Measurements from ENCODE around the gene DACH1. TPM values are rescaled to one million over a fixed set of nuclear protein-coding genes. Genes with fewer than 3 reads are reported as not detected.

Gene DACH1
- total and polyA plus RNA-seq, 4 donors: 9.9 to 30.3 (median 21.1) TPM

DNA sequence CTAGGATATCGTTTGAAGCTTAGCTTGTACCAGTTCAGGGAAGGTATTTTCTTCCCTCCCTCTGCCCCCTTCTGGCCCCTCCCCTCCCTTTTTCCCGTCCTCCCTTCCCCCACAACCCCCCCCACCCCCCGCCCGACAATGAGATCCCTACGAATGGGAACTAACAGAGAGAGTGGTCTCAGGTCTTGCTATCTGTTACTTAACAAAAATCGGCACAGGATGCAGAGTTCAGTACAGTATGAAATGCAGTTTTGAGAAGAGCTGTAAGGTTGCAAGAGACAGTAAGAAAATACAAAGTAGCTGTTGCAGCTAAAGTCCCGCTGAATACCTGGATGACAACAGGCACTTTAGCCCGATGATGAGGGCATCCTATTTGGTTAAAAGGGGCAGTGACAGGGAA lies 3.1 kb upstream of the DACH1 start:
- DNase-seq (ENCODE audit: low read depth in 4 of 6, low spot score in 6 of 6): peak in 1 of 6 donors; percentile 70

DNA sequence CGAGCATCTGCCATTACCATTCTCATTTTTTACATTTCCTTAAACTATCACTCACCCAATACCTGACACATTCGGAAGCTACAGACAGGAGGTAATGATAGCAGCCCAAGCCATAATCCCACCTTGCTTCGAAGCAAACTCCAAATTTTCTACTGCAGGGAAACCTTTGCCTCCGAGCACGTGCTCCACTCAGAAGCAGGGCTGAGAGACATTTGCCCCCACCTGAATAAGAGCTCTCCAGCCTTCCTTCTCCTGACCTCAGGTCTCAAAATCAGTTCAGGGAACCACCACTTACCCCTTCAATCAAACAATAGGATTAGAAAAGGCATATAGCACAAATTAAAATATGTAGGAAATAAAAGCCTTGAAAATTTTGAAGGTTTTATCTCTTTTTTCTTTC lies 2.3 kb upstream of the DACH1 start:
- 95% methylated on average over 5 of the region's 5 CpGs for WGBS (ENCODE audit: insufficient coverage)
- Histone ChIP-seq H3K4me1 (ENCODE audit: control insufficient read depth, insufficient read depth, low read length) (peaks cover 10% of the 10 kb centered on the region), H3K36me3 (ENCODE audit: control insufficient read depth, insufficient read depth, low read length) (no peaks in the 10 kb centered on the region), H3K9me3 (ENCODE audit: control insufficient read depth, insufficient read depth, low read length) (no peaks in the 10 kb centered on the region), H3K27me3 (ENCODE audit: control insufficient read depth, insufficient read depth, low read length) (peaks cover 21% of the 10 kb centered on the region), H3K4me3 (ENCODE audit: low read depth, low read length) (no peak overlapping the region), H3K27ac (ENCODE audit: low read depth, low read length) (no peak overlapping the region)
- peak in 1 of 6 donors; percentile 51 for DNase-seq (ENCODE audit: low read depth in 4 of 6, low spot score in 6 of 6)

More for the DNA sequence above, 3.1 kb upstream of the DACH1 start:
- H3K9me3 ChIP-seq (ENCODE audit: control insufficient read depth, insufficient read depth, low read length): no peaks in the 10 kb centered on the region
- H3K4me1 ChIP-seq (ENCODE audit: control insufficient read depth, insufficient read depth, low read length): peaks cover 1% of the 10 kb centered on the region
- no peak overlapping the region for H3K27ac ChIP-seq (ENCODE audit: low read depth, low read length)
- WGBS (ENCODE audit: insufficient coverage): 7% methylated on average over 2 of the region's 8 CpGs
- H3K4me3 ChIP-seq (ENCODE audit: low read depth, low read length): no peak overlapping the region
- peaks cover 13% of the 10 kb centered on the region for H3K27me3 ChIP-seq (ENCODE audit: control insufficient read depth, insufficient read depth, low read length)
- no peaks in the 10 kb centered on the region for H3K36me3 ChIP-seq (ENCODE audit: control insufficient read depth, insufficient read depth, low read length)

DNA sequence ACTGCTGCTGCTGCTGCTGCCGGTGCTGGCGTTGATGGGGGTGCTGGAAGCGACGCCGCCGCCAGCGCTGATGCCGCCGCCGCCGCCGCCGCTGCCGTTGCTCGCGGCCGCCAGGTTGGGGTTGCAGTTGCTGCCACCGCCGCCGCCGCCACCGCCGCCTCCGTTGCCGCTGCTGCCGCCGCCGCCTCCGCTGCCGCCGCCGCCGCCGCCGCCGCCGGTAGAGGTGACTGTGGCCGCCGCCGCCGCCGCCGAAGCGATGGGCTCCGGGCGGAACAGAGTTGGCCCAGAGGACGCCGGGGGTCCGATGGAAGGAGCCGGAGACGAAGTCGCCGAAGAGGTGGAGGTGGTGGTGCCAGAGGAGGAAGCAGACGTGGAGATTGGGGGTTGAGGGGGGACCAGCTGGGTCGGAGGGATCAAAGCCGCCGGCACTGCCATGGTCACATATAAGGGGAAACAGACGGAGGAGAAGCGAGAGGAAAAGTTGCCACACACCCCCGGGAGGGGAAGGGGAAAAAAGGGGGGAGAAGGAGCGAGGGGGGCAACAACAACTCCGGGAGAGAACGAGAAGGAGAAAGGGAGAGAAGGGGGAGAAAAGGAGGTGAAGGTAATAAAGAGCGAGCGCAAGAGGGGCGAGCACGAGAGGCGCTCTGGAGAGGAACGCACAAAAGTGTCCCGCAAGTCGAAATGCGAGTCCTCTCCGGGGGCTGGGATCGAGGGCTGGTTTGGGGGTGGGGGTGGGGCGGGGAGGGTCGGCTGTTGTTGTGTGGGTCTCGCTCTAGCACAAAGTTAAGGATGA lies 471 bp downstream of the DACH1 start:
- Histone ChIP-seq H3K27me3 (ENCODE audit: control insufficient read depth, insufficient read depth, low read length) (peaks cover 23% of the 10 kb centered on the region), H3K4me3 (ENCODE audit: low read depth, low read length) (peak overlapping the region; percentile 76), H3K36me3 (ENCODE audit: control insufficient read depth, insufficient read depth, low read length) (no peaks in the 10 kb centered on the region), H3K27ac (ENCODE audit: low read depth, low read length) (peak overlapping the region; percentile 82), H3K4me1 (ENCODE audit: control insufficient read depth, insufficient read depth, low read length) (peaks cover 10% of the 10 kb centered on the region), H3K9me3 (ENCODE audit: control insufficient read depth, insufficient read depth, low read length) (no peaks in the 10 kb centered on the region)
- 0% methylated on average over 73 of the region's 77 CpGs for WGBS (ENCODE audit: insufficient coverage)
- DNase-seq (ENCODE audit: low read depth in 4 of 6, low spot score in 6 of 6): peak in 2 of 6 donors; percentile 62 to 82

DNA sequence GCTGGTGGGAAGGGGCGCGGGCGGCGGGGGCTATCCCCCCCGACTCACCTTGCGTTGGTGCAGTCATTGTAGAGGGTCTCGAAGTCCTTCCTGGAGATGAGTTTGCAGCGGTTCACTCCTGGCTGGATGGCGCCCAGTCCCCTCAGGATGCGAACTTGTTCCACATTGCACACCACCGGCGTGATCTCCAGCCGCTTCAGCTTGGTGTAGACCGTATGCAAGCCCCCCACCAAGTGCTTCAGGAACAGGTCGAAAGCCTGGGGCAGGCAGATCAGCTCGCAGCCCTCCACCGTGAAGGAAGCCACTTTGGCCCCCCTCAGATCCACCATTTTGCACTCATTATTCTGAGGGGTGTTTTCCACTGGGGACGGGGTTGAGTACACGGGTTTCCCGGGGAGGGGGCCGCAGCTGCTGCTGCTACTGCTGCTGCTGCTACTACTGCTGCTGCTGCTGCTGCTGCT lies 1.1 kb downstream of the DACH1 start:
- peak overlapping the region; percentile 60 for H3K4me3 ChIP-seq (ENCODE audit: low read depth, low read length)
- H3K27me3 ChIP-seq (ENCODE audit: control insufficient read depth, insufficient read depth, low read length): peaks cover 23% of the 10 kb centered on the region
- peaks cover 10% of the 10 kb centered on the region for H3K4me1 ChIP-seq (ENCODE audit: control insufficient read depth, insufficient read depth, low read length)
- WGBS (ENCODE audit: insufficient coverage): 0% methylated on average over 20 of the region's 21 CpGs
- H3K27ac ChIP-seq (ENCODE audit: low read depth, low read length): peak overlapping the region; percentile 75
- H3K9me3 ChIP-seq (ENCODE audit: control insufficient read depth, insufficient read depth, low read length): no peaks in the 10 kb centered on the region
- H3K36me3 ChIP-seq (ENCODE audit: control insufficient read depth, insufficient read depth, low read length): no peaks in the 10 kb centered on the region
- peak in 1 of 6 donors; percentile 71 for DNase-seq (ENCODE audit: low read depth in 4 of 6, low spot score in 6 of 6)

- Histone ChIP-seq H3K27ac (ENCODE audit: low read depth, low read length) (peak overlapping the region; percentile 75), H3K27me3 (ENCODE audit: control insufficient read depth, insufficient read depth, low read length) (peaks cover 23% of the 10 kb centered on the region), H3K4me3 (ENCODE audit: low read depth, low read length) (peak overlapping the region; percentile 60), H3K9me3 (ENCODE audit: control insufficient read depth, insufficient read depth, low read length) (no peaks in the 10 kb centered on the region), H3K36me3 (ENCODE audit: control insufficient read depth, insufficient read depth, low read length) (no peaks in the 10 kb centered on the region), H3K4me1 (ENCODE audit: control insufficient read depth, insufficient read depth, low read length) (peaks cover 10% of the 10 kb centered on the region)
- WGBS (ENCODE audit: insufficient coverage): under 1% methylated on average over 82 of the region's 88 CpGs
- DNase-seq (ENCODE audit: low read depth in 4 of 6, low spot score in 6 of 6): peak in 3 of 6 donors; percentile 48 to 86 (median 78)
These were observed 1.8 kb downstream of the DACH1 start for GRCh38 chr13:71864986-71865873.

DNA sequence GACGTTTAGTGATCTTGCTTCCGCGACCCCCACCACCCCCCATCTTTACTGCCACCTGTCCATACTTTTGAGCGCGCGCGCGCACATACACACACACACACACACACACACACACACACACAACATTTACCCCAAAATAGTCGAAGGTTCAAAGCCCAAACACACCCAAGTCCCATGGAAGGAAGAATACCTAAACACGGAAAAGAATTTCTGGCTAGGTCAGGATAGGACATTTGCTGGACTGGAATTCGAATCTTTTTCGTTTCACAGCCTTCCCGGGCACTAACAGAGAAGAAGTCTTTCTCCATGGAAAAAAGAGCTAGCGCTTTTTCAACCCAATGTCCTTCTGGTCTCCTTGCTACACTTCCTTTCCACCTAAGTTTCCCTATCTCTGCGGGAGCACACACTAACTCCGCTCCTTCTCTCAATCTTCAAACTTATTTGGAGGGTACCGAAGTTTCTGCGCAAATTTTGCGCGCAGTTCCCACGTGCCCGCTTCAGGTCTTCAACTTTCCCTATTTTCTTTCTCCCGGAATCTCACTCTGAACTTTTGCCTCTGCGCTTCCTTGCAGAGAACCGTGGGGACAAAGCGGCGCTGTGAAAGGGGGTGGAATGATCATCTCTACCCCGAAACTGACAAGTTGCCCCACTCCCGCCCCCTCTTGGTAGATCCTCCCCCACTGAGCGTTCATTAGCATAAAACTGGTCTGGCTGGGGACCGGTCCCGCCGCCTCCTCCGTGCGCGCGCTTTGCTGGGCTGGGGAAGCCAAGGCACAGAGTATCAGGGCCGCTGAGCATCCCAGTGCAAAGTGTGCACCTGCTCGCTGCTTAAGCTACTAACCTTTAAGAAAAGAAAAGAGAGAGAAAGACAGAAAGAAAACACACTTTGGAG lies 2.7 kb downstream of the DACH1 start:
- WGBS (ENCODE audit: insufficient coverage): 3% methylated on average over 34 of the region's 39 CpGs
- peak overlapping the region; percentile 75 for H3K27ac ChIP-seq (ENCODE audit: low read depth, low read length)
- DNase-seq (ENCODE audit: low read depth in 4 of 6, low spot score in 6 of 6): peak in 4 of 6 donors; percentile 24 to 87 (median 66)

GRCh38 chr13:71863254-71863865 lies 3.6 kb downstream of the DACH1 start:
- Histone ChIP-seq H3K27me3 (ENCODE audit: control insufficient read depth, insufficient read depth, low read length) (peaks cover 17% of the 10 kb centered on the region), H3K4me3 (ENCODE audit: low read depth, low read length) (no peak overlapping the region), H3K9me3 (ENCODE audit: control insufficient read depth, insufficient read depth, low read length) (no peaks in the 10 kb centered on the region), H3K4me1 (ENCODE audit: control insufficient read depth, insufficient read depth, low read length) (peaks cover 10% of the 10 kb centered on the region), H3K36me3 (ENCODE audit: control insufficient read depth, insufficient read depth, low read length) (no peaks in the 10 kb centered on the region), H3K27ac (ENCODE audit: low read depth, low read length) (no peak overlapping the region)
- WGBS (ENCODE audit: insufficient coverage): no CpG with 5 or more reads among the region's 4 CpGs
- DNase-seq (ENCODE audit: low read depth in 4 of 6, low spot score in 6 of 6): no peak

More for the DNA sequence above, 2.7 kb downstream of the DACH1 start:
- Histone ChIP-seq H3K36me3 (ENCODE audit: control insufficient read depth, insufficient read depth, low read length) (no peaks in the 10 kb centered on the region), H3K4me3 (ENCODE audit: low read depth, low read length) (peak overlapping the region; percentile 60), H3K4me1 (ENCODE audit: control insufficient read depth, insufficient read depth, low read length) (peaks cover 10% of the 10 kb centered on the region), H3K9me3 (ENCODE audit: control insufficient read depth, insufficient read depth, low read length) (no peaks in the 10 kb centered on the region), H3K27me3 (ENCODE audit: control insufficient read depth, insufficient read depth, low read length) (peaks cover 21% of the 10 kb centered on the region)

GRCh38 chr13:71862459-71862943 lies 4.5 kb downstream of the DACH1 start:
- H3K36me3 ChIP-seq (ENCODE audit: control insufficient read depth, insufficient read depth, low read length): no peaks in the 10 kb centered on the region
- no peaks in the 10 kb centered on the region for H3K9me3 ChIP-seq (ENCODE audit: control insufficient read depth, insufficient read depth, low read length)
- WGBS (ENCODE audit: insufficient coverage): no CpG with 5 or more reads among the region's 2 CpGs
- H3K27me3 ChIP-seq (ENCODE audit: control insufficient read depth, insufficient read depth, low read length): peaks cover 10% of the 10 kb centered on the region
- peaks cover 10% of the 10 kb centered on the region for H3K4me1 ChIP-seq (ENCODE audit: control insufficient read depth, insufficient read depth, low read length)
- H3K4me3 ChIP-seq (ENCODE audit: low read depth, low read length): no peak overlapping the region
- no peak overlapping the region for H3K27ac ChIP-seq (ENCODE audit: low read depth, low read length)
- no peak for DNase-seq (ENCODE audit: low read depth in 4 of 6, low spot score in 6 of 6)
